ENCODE measurements around the gene ACAA1.
"Not testable (repeated sequence)": the region's sequence is repeated elsewhere in the genome, so short reads cannot be mapped to it uniquely, and the experiment has no call there.

ACAA1 gene

DNA sequence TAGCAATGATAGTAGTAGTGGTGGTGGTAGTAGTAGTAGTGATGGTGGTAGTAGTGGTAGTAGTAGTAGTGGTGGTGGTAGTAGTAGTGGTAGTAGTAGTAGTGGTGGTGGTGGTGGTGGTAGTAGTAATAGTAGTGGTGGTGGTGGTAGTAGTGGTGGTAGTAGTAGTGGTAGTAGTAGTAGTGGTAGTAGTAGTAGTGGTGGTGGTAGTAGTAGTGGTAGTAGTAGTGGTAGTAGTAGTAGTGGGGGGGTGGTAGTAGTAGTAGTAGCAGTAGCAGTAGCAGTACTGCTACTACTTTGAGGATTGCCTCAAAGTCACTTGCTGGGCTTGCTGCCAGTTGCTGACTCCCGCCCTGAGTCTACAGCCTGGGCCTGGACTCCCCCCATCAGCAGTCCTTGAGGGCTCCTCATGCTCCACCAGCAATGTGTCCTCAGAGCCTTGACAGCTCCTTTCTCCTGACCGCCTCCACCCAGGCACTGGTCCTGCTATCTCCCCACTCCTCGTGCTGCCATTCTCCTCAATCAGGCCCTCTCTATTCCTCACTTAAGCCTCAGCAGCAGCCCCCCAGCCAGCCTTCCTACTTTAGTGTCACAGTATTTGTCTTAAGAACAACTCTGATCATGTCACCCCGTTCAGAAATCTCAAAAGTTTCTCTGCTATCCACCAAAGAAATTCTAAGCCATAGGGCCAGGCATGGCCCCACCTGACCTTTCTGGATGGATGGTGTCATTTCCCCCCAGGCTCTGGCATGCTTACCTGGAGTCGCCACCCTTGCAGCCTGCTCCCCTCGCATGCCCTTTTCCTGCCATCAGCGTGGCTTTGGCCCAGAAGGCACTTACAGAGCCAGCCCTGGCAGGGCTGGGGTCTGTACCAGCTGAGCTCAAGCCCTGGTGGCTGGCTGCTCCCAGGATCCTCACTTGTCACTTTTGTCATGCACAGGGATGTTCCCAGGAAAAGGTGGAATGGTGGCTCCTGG, 52.3 kb downstream of the ACAA1 start:
- TF ChIP-seq, protein P1, sequence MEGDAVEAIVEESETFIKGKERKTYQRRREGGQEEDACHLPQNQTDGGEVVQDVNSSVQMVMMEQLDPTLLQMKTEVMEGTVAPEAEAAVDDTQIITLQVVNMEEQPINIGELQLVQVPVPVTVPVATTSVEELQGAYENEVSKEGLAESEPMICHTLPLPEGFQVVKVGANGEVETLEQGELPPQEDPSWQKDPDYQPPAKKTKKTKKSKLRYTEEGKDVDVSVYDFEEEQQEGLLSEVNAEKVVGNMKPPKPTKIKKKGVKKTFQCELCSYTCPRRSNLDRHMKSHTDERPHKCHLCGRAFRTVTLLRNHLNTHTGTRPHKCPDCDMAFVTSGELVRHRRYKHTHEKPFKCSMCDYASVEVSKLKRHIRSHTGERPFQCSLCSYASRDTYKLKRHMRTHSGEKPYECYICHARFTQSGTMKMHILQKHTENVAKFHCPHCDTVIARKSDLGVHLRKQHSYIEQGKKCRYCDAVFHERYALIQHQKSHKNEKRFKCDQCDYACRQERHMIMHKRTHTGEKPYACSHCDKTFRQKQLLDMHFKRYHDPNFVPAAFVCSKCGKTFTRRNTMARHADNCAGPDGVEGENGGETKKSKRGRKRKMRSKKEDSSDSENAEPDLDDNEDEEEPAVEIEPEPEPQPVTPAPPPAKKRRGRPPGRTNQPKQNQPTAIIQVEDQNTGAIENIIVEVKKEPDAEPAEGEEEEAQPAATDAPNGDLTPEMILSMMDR (IDR thresholded peaks at IDR 0.05; ENCODE audit: low read depth, low read length) = no peak
- no peak for TF ChIP-seq MYC (IDR thresholded peaks at IDR 0.05; ENCODE audit: low read depth, low read length)
- TF ChIP-seq, protein P2, sequence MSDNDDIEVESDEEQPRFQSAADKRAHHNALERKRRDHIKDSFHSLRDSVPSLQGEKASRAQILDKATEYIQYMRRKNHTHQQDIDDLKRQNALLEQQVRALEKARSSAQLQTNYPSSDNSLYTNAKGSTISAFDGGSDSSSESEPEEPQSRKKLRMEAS (IDR thresholded peaks at IDR 0.05; ENCODE audit: low read depth, low read length) = no peak
- no peak for TF ChIP-seq POLR2A (IDR thresholded peaks at IDR 0.05; ENCODE audit: extremely low read depth, insufficient read length)
- DNase-seq (ENCODE audit: low read depth) = peak; percentile 39
- no peak overlapping the region for H3K4me3 ChIP-seq (ENCODE audit: low read depth, low read length)

DNA sequence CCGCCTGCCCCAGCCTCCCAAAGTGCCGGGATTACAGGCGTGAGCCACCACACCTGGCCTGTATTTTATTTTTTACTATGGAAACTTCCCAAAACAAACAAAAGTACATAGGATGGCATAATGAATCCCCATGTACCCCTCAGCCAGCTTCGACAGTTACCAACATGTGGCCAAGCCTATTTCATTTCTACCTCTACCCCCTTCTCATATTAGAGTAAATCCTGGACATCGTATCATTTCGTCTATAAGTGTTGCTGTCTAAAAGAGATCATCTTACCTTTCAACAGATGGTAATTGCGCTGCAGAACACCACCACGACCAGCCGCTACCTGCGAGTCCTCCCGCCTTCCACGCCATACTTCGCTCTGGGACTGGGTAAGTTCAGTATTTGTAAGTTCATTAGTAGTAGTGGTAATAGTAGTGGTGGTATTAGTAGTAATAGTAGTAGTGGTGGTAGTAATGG, 53.0 kb downstream of the ACAA1 start:
- TF ChIP-seq, protein P1 (IDR thresholded peaks at IDR 0.05; ENCODE audit: low read depth, low read length) = no peak
- TF ChIP-seq POLR2A (IDR thresholded peaks at IDR 0.05; ENCODE audit: extremely low read depth, insufficient read length) = no peak
- no peak for TF ChIP-seq MYC (IDR thresholded peaks at IDR 0.05; ENCODE audit: low read depth, low read length)
- no peak overlapping the region for H3K4me3 ChIP-seq (ENCODE audit: low read depth, low read length)
- no peak for DNase-seq (ENCODE audit: low read depth)

DNA sequence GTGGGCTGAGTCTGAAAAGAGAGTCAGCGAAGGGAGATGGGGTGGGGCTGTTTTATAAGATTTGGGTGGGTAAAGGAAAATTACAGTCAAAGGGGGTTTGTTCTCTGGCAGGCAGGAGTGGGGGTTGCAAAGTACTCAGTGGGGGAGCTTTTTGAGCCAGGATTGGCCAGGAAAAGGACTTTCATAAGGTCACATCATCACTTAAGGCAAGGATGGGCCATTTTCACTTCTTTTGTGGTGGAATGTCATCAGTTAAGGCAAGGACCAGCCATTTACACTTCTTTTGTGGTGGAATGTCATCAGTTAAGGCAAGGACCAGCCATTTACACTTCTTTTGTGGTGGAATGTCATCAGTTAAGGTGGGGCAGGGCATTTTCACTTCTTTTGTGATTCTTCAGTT, 53.7 kb downstream of the ACAA1 start:
- H3K4me3 ChIP-seq (ENCODE audit: low read depth, low read length); DNase-seq (ENCODE audit: low read depth): not testable (repeated sequence)

DNA sequence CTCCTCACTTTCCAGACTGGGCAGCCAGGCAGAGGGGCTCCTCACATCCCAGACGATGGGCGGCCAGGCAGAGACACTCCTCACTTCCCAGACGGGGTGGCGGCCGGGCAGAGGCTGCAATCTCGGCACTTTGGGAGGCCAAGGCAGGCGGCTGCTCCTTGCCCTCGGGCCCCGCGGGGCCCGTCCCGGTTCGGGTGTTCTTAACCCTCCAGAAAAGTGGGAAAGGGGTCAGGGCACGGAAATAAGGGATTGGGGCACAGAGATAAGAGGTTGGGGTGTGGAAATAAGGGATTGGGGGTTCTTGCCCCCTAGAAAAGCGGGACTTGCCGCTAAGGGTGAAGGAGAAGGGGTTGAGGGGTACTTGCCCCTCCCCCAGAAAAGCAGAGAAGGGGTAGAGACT, 54.6 kb downstream of the ACAA1 start:
- DNase-seq (ENCODE audit: low read depth); H3K4me3 ChIP-seq (ENCODE audit: low read depth, low read length): not testable (repeated sequence)

DNA sequence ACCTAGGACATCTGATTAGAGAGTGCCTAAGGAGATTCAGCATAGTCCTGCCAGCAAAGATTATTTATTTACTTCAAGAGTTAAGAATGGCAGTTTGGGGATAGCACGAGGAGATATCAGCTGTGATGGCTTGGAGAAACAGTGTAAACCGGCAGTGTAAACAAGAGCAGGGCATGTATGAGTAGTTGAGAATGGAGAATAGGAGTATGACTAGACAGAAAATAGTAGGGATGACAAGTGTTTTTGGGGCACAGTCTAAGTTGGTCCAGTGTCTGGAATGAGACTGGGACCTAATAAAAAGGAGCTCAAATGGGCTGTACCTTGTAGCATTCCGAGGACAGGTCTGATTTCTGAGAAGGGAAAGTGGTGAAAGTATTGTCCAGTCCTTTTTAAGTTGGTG, 59.9 kb downstream of the ACAA1 start:
- not testable (repeated sequence) for H3K4me3 ChIP-seq (ENCODE audit: low read depth, low read length); DNase-seq (ENCODE audit: low read depth)
